ENCODE measurements around the gene SUV39H2.
"Not testable (repeated sequence)": the region's sequence is repeated elsewhere in the genome, so short reads cannot be mapped to it uniquely, and the experiment has no call there.

Gene SUV39H2

GRCh38 chr10:14936584-14936983 is 57.9 kb downstream of the SUV39H2 start:
- no peak for DNase-seq (ENCODE audit: low read depth in 2 of 2)

- DNase-seq (ENCODE audit: low read depth in 2 of 2): peak in 1 of 2 donors; percentile 20
These were observed 60.3 kb downstream of the SUV39H2 start for GRCh38 chr10:14938971-14939370.

- not testable (repeated sequence) for DNase-seq (ENCODE audit: low read depth in 2 of 2)
These were observed 63.7 kb downstream of the SUV39H2 start for GRCh38 chr10:14942147-14942949.

GRCh38 chr10:14942950-14943338 is 64.3 kb downstream of the SUV39H2 start:
- DNase-seq (ENCODE audit: low read depth in 2 of 2): not testable (repeated sequence)

- DNase-seq (ENCODE audit: low read depth in 2 of 2): no peak
These were observed 66.4 kb downstream of the SUV39H2 start for GRCh38 chr10:14945108-14945507.

GRCh38 chr10:14947268-14947667 is 68.6 kb downstream of the SUV39H2 start:
- DNase-seq (ENCODE audit: low read depth in 2 of 2): no peak

GRCh38 chr10:14949291-14949690 is 70.6 kb downstream of the SUV39H2 start:
- DNase-seq (ENCODE audit: low read depth in 2 of 2): no peak

- DNase-seq (ENCODE audit: low read depth in 2 of 2): no peak
These were observed 74.3 kb downstream of the SUV39H2 start for GRCh38 chr10:14952851-14953423.

- DNase-seq (ENCODE audit: low read depth in 2 of 2): no peak
These were observed 74.8 kb downstream of the SUV39H2 start for GRCh38 chr10:14953424-14954000.

Measured in stimulated activated CD8-positive, alpha-beta memory T cell treated with anti-CD3 and anti-CD28 coated beads, Interleukin-2, amount 100 ng/mL, for 48 hours (primary cell).